GM19099 (cell line): ENCODE results near the gene PTCH1.

Experiments
- POLR2A ChIP-seq: IDR thresholded peaks from 3 replicates; pipeline ENCODE4 v1.6.1; 2011; ENCODE audit warnings: low read depth; ENCODE audit not compliant: insufficient read length; ENCODE audit errors: extremely low read depth

The PTCH1 gene

GRCh38 chr9:95449016-95449415, 67.8 kb downstream of the PTCH1 start:
- no peak for TF ChIP-seq POLR2A

GRCh38 chr9:95447660-95448420, 68.9 kb downstream of the PTCH1 start:
- TF ChIP-seq POLR2A = no peak

GRCh38 chr9:95446984-95447383, 69.8 kb downstream of the PTCH1 start:
- no peak for TF ChIP-seq POLR2A

GRCh38 chr9:95446259-95446658, 70.5 kb downstream of the PTCH1 start:
- TF ChIP-seq POLR2A = no peak

GRCh38 chr9:95444160-95444559, 72.6 kb downstream of the PTCH1 start:
- no peak for TF ChIP-seq POLR2A

- TF ChIP-seq POLR2A = no peak
These were observed 73.5 kb downstream of the PTCH1 start for GRCh38 chr9:95443301-95443700.

GRCh38 chr9:95441081-95441480, 75.7 kb downstream of the PTCH1 start:
- TF ChIP-seq POLR2A = no peak

GRCh38 chr9:95440447-95440846, 76.3 kb downstream of the PTCH1 start:
- TF ChIP-seq POLR2A = no peak

GRCh38 chr9:95438561-95439357, 78.0 kb downstream of the PTCH1 start:
- TF ChIP-seq POLR2A = no peak

- no peak for TF ChIP-seq POLR2A
These were observed 79.2 kb downstream of the PTCH1 start for GRCh38 chr9:95437559-95437958.

- TF ChIP-seq POLR2A = no peak
These were observed 80.4 kb downstream of the PTCH1 start for GRCh38 chr9:95436416-95436815.

- TF ChIP-seq POLR2A = no peak
These were observed 81.6 kb downstream of the PTCH1 start for GRCh38 chr9:95435074-95435728.

- no peak for TF ChIP-seq POLR2A
These were observed 82.4 kb downstream of the PTCH1 start for GRCh38 chr9:95434116-95435073.

GRCh38 chr9:95433096-95433819, 83.5 kb downstream of the PTCH1 start:
- no peak for TF ChIP-seq POLR2A
